NCI-H128 (cell line): ENCODE data around the gene NOP10.

Experiments
- DNase-seq: peaks from one replicate; lab custom pipeline; 2025; ENCODE audit not compliant: unreplicated experiment; lab: John Stamatoyannopoulos, UW

Gene NOP10

GRCh38 chr15:34334672-34335071 is 8.3 kb downstream of the NOP10 start:
- no peak for DNase-seq

- DNase-seq: no peak
Measured at GRCh38 chr15:34332553-34333120, 10.3 kb downstream of the NOP10 start.

GRCh38 chr15:34331809-34332208 is 11.1 kb downstream of the NOP10 start:
- DNase-seq: no peak

DNA sequence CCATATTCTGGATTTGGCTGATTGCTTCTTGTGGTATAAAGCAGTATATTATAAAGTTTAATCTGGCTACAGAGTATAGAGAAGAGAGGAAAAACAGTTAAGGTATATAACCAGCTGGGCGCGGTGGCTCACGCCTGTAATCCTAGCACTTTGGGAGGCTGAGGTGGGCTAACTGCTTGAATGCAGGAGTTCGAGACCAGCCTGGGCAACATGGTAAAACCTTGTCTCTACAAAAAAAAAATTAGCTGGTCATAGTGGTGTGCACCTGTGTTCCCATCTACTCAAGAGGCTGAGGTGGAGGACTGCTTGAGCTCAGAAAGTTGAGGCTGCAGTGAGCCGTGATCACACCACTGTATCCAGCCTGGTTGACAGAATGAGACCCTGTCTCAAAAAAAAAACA is 12.7 kb downstream of the NOP10 start:
- no peak for DNase-seq

DNA sequence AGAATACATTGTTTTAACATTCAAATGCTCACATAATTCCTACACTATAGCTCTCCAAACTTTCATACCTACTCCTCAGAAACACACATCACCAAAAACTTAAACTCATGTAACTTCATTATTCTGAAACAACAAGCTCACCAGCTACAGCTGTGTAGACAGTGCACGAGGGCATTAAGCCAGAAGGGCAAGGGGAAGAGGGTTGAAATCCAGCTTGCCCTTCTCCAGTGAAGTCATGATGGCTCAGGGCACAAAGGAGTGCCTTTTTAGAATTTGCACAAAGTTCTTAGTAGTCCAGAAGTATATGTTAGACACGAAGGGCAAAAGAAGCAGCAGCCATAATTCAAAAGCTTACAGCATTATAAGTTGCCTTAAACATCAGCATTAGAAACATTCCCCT is 13.9 kb downstream of the NOP10 start:
- no peak for DNase-seq

- no peak for DNase-seq
Measured at GRCh38 chr15:34327906-34328305, 15.0 kb downstream of the NOP10 start.

GRCh38 chr15:34325368-34325767 is 17.6 kb downstream of the NOP10 start:
- no peak for DNase-seq

GRCh38 chr15:34324933-34325332 is 18.0 kb downstream of the NOP10 start:
- DNase-seq: no peak

GRCh38 chr15:34323217-34323616 is 19.7 kb downstream of the NOP10 start:
- no peak for DNase-seq

DNA sequence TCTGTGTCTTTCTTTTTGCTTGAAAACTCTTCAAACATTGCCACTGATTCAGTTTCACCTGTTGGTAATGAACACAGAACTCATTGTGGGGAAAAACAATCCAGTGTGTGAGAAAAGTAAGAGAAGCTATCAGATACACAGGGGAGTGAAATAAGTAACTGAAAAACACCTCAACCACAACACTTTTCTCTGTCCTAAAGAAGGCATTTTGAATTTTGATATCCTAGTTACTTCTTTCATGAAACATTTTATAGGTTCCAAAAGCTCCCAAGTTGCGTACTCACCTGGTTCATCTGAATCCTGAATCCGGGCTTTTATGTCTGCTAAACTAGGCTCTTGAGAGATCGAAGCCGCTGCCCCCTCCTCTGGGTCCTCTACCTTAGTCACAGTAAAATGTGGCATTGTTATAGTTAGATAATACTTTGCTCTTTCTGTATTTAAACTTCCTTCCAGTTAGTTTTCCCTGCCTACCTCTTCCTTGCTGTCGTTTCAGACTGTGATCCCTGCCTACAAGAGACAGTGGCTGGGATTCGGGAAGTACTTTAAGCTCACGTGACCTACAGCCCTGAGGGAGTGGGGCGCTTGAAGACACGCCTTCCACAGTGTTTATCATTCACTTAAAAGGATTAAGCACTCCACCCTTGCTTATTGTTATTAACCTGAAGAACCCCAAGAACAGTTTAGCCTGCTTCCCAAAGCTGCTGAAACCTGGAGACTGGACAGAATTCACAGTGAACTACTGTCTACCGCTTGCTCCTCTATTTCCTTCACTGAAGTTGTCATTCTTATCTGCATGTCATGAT is 24.5 kb downstream of the NOP10 start:
- DNase-seq: no peak

- DNase-seq: no peak
Measured at GRCh38 chr15:34314491-34315490, 28.1 kb downstream of the NOP10 start.

GRCh38 chr15:34311563-34311962 is 31.4 kb downstream of the NOP10 start:
- DNase-seq: no peak

GRCh38 chr15:34304613-34305012 is 38.3 kb downstream of the NOP10 start:
- DNase-seq: no peak

- no peak for DNase-seq
Measured at GRCh38 chr15:34301058-34301457, 41.9 kb downstream of the NOP10 start.

- DNase-seq: no peak
Measured at GRCh38 chr15:34297059-34297458, 45.9 kb downstream of the NOP10 start.

DNA sequence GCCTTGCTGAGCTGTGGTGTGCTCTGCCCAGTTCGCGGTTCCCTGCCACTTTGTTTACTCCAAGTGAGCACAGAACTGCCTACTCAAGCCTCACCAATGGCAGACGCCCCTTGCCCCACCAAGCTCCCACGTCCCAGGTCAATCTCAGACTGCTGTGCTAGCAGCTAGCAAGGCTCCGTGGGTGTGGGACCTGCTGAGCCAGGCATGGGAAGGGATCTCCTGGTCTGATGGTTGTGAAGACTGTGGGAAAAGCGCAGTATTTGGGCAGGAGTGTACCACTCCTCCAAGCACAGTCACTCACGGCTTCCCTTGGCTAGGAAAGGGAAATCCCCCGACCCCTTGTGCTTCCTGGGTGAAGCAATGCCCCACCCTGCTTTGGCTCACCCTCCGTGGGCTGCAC is 50.3 kb downstream of the NOP10 start:
- DNase-seq: no peak
